SU-DHL-6 (cell line): ENCODE results near the gene NHLRC2.

Experiments
- H2AFZ ChIP-seq: fragments of 200-600 bp; sonication (generic); 2 replicates; pipeline ENCODE4 v1.6.1; 2014; ENCODE audit warnings: low read depth, mild to moderate bottlenecking, moderate library complexity, mixed read lengths, antibody characterized with exemption, low read length; ENCODE audit not compliant: severe bottlenecking
- H3F3A ChIP-seq: fragments of 200-600 bp; shearing (Covaris generic); 2 replicates; pipeline ENCODE4 v1.6.0; 2016; ENCODE audit warnings: antibody characterized with exemption, mild to moderate bottlenecking; ENCODE audit not compliant: insufficient read depth
- H3K27ac ChIP-seq: fragments of 200-600 bp; sonication (generic); 2 replicates; pipeline ENCODE4 v1.5.1; 2016; ENCODE audit warnings: low read depth, mild to moderate bottlenecking, low read length, moderate library complexity, mixed read lengths
- H3K27me3 ChIP-seq: fragments of 200-600 bp; sonication (generic), shearing (Covaris generic); 2 replicates; pipeline ENCODE4 v1.6.0; 2014; ENCODE audit warnings: mild to moderate bottlenecking, low read length
- H3K36me3 ChIP-seq: fragments of 200-600 bp; sonication (generic); 2 replicates; pipeline ENCODE4 v1.6.1; 2014; ENCODE audit warnings: mild to moderate bottlenecking, low read length, mixed read lengths
- H3K4me2 ChIP-seq: fragments of 300-600, 200-600 bp; shearing (Covaris generic), sonication (generic); 2 replicates; pipeline ENCODE4 v1.6.0; 2014; ENCODE audit warnings: low read length, low read depth, mild to moderate bottlenecking; ENCODE audit not compliant: poor library complexity, severe bottlenecking
- H3K4me3 ChIP-seq: fragments of 200-600 bp; sonication (generic); 2 replicates; pipeline ENCODE4 v1.5.1; 2014; ENCODE audit warnings: antibody characterized with exemption, low read length, mild to moderate bottlenecking, mixed read lengths; ENCODE audit not compliant: insufficient read depth, poor library complexity, severe bottlenecking
- H3K79me2 ChIP-seq: fragments of 200-600 bp; sonication (generic); 2 replicates; pipeline ENCODE4 v1.6.1; 2014; ENCODE audit warnings: mild to moderate bottlenecking, low read length, moderate library complexity; ENCODE audit not compliant: insufficient read depth
- H3K9ac ChIP-seq: fragments of 200-600 bp; sonication (generic); 2 replicates; pipeline ENCODE4 v1.7.0; 2014; ENCODE audit warnings: mild to moderate bottlenecking, low read length
- H3K9me2 ChIP-seq: fragments of 200-600 bp; sonication (generic); replicated peaks from 2 replicates; pipeline ENCODE4 v1.6.1; 2014; ENCODE audit warnings: low read length; ENCODE audit not compliant: insufficient read depth
- H3K9me3 ChIP-seq: fragments of 200-600 bp; sonication (generic); 2 replicates; pipeline ENCODE4 v1.6.1; 2014; ENCODE audit warnings: low read length, mixed read lengths; ENCODE audit not compliant: insufficient read depth
- H4K20me1 ChIP-seq: fragments of 200-600 bp; sonication (generic); 2 replicates; pipeline ENCODE4 v1.6.1; 2014; ENCODE audit warnings: low read depth, mild to moderate bottlenecking, antibody characterized with exemption, low read length, moderate library complexity, mixed read lengths
- CTCF ChIP-seq: fragments of 200-600 bp; sonication (generic); IDR thresholded peaks from one replicate; pipeline ENCODE4 v1.5.1; 2017; ENCODE audit warnings: antibody characterized with exemption, mild to moderate bottlenecking, low read length, moderate library complexity; ENCODE audit not compliant: insufficient read depth, poor library complexity, severe bottlenecking
- EZH2phosphoT487 ChIP-seq: fragments of 200-600 bp; sonication (generic), shearing (Covaris generic); conservative IDR thresholded peaks from 2 replicates; pipeline ENCODE4 v1.6.1; 2018; ENCODE audit warnings: mild to moderate bottlenecking, antibody characterized with exemption, low read length, moderate library complexity, mixed read lengths

The NHLRC2 gene

GRCh38 chr10:113843972-113844485 is 10.4 kb upstream of the NHLRC2 start:
- Histone ChIP-seq H3K9me2 (no peaks in the 10 kb centered on the region), H3K27ac (no peak overlapping the region), H3K9ac (no peak overlapping the region), H4K20me1 (no peaks in the 10 kb centered on the region), H3K9me3 (no peaks in the 10 kb centered on the region), H3K36me3 (peaks cover 25% of the 10 kb centered on the region; the same call in 1 of the 2 replicates), H3F3A (no peaks in the 10 kb centered on the region), H3K4me3 (no peak overlapping the region), H3K4me2 (no peak overlapping the region), H3K79me2 (no peaks in the 10 kb centered on the region), H3K27me3 (no peaks in the 10 kb centered on the region), H2AFZ (no peak overlapping the region)
- TF ChIP-seq CTCF: no peak
- TF ChIP-seq EZH2phosphoT487: no peak

DNA sequence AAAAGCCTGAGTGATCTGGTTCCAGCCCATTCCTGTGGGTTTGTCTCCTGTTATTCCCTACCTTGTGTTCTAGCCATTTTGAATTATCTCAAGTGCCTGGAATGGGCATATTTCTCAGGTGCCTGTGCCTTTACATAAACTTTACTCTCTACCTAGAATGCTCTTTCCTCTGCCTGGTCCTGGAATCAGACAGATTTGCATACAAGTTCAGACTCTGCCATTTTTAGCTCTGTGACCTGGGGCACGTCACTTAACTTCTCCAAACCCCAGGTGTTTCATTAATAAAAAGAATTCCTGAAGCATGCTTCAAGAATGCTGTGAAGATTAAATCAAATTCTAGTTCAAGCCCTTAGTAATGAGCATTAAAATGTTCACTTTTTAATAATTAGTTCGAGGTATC is 8.4 kb upstream of the NHLRC2 start:
- Histone ChIP-seq H4K20me1 (no peaks in the 10 kb centered on the region), H3K27ac (no peak overlapping the region), H3K9ac (no peak overlapping the region), H3K9me3 (no peaks in the 10 kb centered on the region), H3K27me3 (no peaks in the 10 kb centered on the region), H3K9me2 (no peaks in the 10 kb centered on the region), H3K4me3 (no peak overlapping the region), H3K4me2 (no peak overlapping the region), H3K36me3 (peaks cover 20% of the 10 kb centered on the region; the same call in 1 of the 2 replicates), H3F3A (peaks cover 8% of the 10 kb centered on the region), H3K79me2 (no peaks in the 10 kb centered on the region), H2AFZ (no peak overlapping the region)
- TF ChIP-seq EZH2phosphoT487: no peak
- TF ChIP-seq CTCF: no peak

- TF ChIP-seq EZH2phosphoT487 (no peak), CTCF (no peak)
- peaks cover 26% of the 10 kb centered on the region for H3F3A ChIP-seq
- H2AFZ ChIP-seq: no peak overlapping the region
- no peaks in the 10 kb centered on the region for H3K9me3 ChIP-seq
- H4K20me1 ChIP-seq: no peaks in the 10 kb centered on the region
- H3K79me2 ChIP-seq: peaks cover 9% of the 10 kb centered on the region; the same call in 1 of the 2 replicates
- no peaks in the 10 kb centered on the region for H3K27me3 ChIP-seq
- no peak overlapping the region for H3K9ac ChIP-seq
- peak overlapping the region; percentile 79 for H3K4me2 ChIP-seq
- no peaks in the 10 kb centered on the region for H3K9me2 ChIP-seq
- peaks cover 9% of the 10 kb centered on the region; the same call in 1 of the 2 replicates for H3K36me3 ChIP-seq
- H3K4me3 ChIP-seq: no peak overlapping the region
- H3K27ac ChIP-seq: no peak overlapping the region
Measured at GRCh38 chr10:113849140-113849803, 5.2 kb upstream of the NHLRC2 start.
